ENCODE measurements around the gene ETV2. TPM values are rescaled to one million over a fixed set of nuclear protein-coding genes. Genes with fewer than 3 reads are reported as not detected.
"Not testable (repeated sequence)": the region's sequence is repeated elsewhere in the genome, so short reads cannot be mapped to it uniquely, and the experiment has no call there.

ETV2 gene
- total RNA-seq (2014; rRNA removed; shearing (Covaris generic)), result 2.4 and 4.1 TPM in 2 replicates

- Histone ChIP-seq H3K27ac (no peak within 1 kb of the TSS; the same call in 1 of the 2 replicates), H3K4me1 (peaks cover 4% of the 10 kb centered on the region; the same call in 1 of the 2 replicates), H3K9me3 (replicated peaks) (no peaks in the 10 kb centered on the region), H3K4me3 (no peak within 1 kb of the TSS), H3K36me3 (peaks cover 13% of the 10 kb centered on the region; the same call in 1 of the 2 replicates), H3K27me3 (no peaks in the 10 kb centered on the region)
- DNase-seq, result no peak
Observed at GRCh38 chr19:35641515-35642151, at the start of gene ETV2. Gene ETV2 (plus strand): TSS chr19:35641745. CDS start chr19:35642461, 716 bp downstream.

GRCh38 chr19:35592226-35592625 is 49.3 kb upstream of the ETV2 start:
- no peaks in the 10 kb centered on the region for H3K9me3 ChIP-seq (replicated peaks)
- peak in 1 of 2 experiments; percentile 24 for DNase-seq
- H3K4me3 ChIP-seq, result no peak overlapping the region
- no peaks in the 10 kb centered on the region for H3K27me3 ChIP-seq
- no peaks in the 10 kb centered on the region for H3K4me1 ChIP-seq
- H3K27ac ChIP-seq, result no peak overlapping the region
- H3K36me3 ChIP-seq, result no peaks in the 10 kb centered on the region

GRCh38 chr19:35595026-35595425 is 46.5 kb upstream of the ETV2 start:
- not testable (repeated sequence) for H3K4me3 ChIP-seq; H3K27me3 ChIP-seq; H3K4me1 ChIP-seq; DNase-seq; H3K27ac ChIP-seq; H3K36me3 ChIP-seq; H3K9me3 ChIP-seq (replicated peaks)

GRCh38 chr19:35595928-35596327 is 45.6 kb upstream of the ETV2 start:
- Histone ChIP-seq H3K4me1 (no peaks in the 10 kb centered on the region), H3K27me3 (0 out of 2 replicates have a peak, but pooled peaks cover 4% of the 10 kb centered on the region), H3K27ac (no peak overlapping the region), H3K4me3 (no peak overlapping the region), H3K9me3 (replicated peaks) (no peaks in the 10 kb centered on the region), H3K36me3 (no peaks in the 10 kb centered on the region)
- DNase-seq, result no peak

GRCh38 chr19:35596366-35596999 is 45.1 kb upstream of the ETV2 start:
- Histone ChIP-seq H3K9me3 (replicated peaks) (no peaks in the 10 kb centered on the region), H3K27me3 (0 out of 2 replicates have a peak, but pooled peaks cover 4% of the 10 kb centered on the region), H3K4me3 (no peak overlapping the region), H3K27ac (no peak overlapping the region), H3K36me3 (no peaks in the 10 kb centered on the region), H3K4me1 (no peaks in the 10 kb centered on the region)
- peak; percentile 42 to 67 for DNase-seq

GRCh38 chr19:35601971-35602370 is 39.6 kb upstream of the ETV2 start:
- Histone ChIP-seq H3K9me3 (replicated peaks) (peaks cover 2% of the 10 kb centered on the region), H3K27ac (no peak overlapping the region), H3K4me1 (no peaks in the 10 kb centered on the region), H3K4me3 (no peak overlapping the region), H3K27me3 (0 out of 2 replicates have a peak, but pooled peaks cover 4% of the 10 kb centered on the region), H3K36me3 (no peaks in the 10 kb centered on the region)
- DNase-seq, result no peak

GRCh38 chr19:35604436-35604835 is 37.1 kb upstream of the ETV2 start:
- H3K27ac ChIP-seq, H3K27me3 ChIP-seq: not testable (repeated sequence)

GRCh38 chr19:35607170-35607569 is 34.4 kb upstream of the ETV2 start:
- H3K4me3 ChIP-seq, H3K27me3 ChIP-seq, H3K36me3 ChIP-seq, H3K27ac ChIP-seq, H3K4me1 ChIP-seq, DNase-seq: not testable (repeated sequence)
- peaks cover 13% of the 10 kb centered on the region for H3K9me3 ChIP-seq (replicated peaks)

More at GRCh38 chr19:35604436-35604835, 37.1 kb upstream of the ETV2 start:
- DNase-seq, H3K36me3 ChIP-seq, H3K4me3 ChIP-seq, H3K4me1 ChIP-seq: not testable (repeated sequence)
- H3K9me3 ChIP-seq (replicated peaks), result peaks cover 13% of the 10 kb centered on the region

- DNase-seq, result no peak
- H3K27me3 ChIP-seq, result no peaks in the 10 kb centered on the region
- H3K27ac ChIP-seq, result no peak overlapping the region
- H3K36me3 ChIP-seq, result no peaks in the 10 kb centered on the region
- peaks cover 13% of the 10 kb centered on the region for H3K9me3 ChIP-seq (replicated peaks)
- H3K4me1 ChIP-seq, result no peaks in the 10 kb centered on the region
- H3K4me3 ChIP-seq, result no peak overlapping the region
Observed at GRCh38 chr19:35607661-35608060, 33.9 kb upstream of the ETV2 start.

- Histone ChIP-seq H3K27me3 (no peaks in the 10 kb centered on the region), H3K27ac (no peak overlapping the region), H3K36me3 (no peaks in the 10 kb centered on the region), H3K9me3 (replicated peaks) (peaks cover 13% of the 10 kb centered on the region), H3K4me1 (no peaks in the 10 kb centered on the region), H3K4me3 (no peak overlapping the region)
- no peak for DNase-seq
Observed at GRCh38 chr19:35608251-35608650, 33.3 kb upstream of the ETV2 start.

- Histone ChIP-seq H3K27me3 (no peaks in the 10 kb centered on the region), H3K27ac (no peak overlapping the region), H3K9me3 (replicated peaks) (peaks cover 13% of the 10 kb centered on the region), H3K4me3 (no peak overlapping the region), H3K36me3 (0 out of 2 replicates have a peak, but pooled peaks cover under 1% of the 10 kb centered on the region), H3K4me1 (no peaks in the 10 kb centered on the region)
- no peak for DNase-seq
Observed at GRCh38 chr19:35609851-35610353, 31.6 kb upstream of the ETV2 start.

GRCh38 chr19:35612224-35612558 is 29.4 kb upstream of the ETV2 start:
- peak overlapping the region; percentile 86 for H3K4me3 ChIP-seq
- no peaks in the 10 kb centered on the region for H3K4me1 ChIP-seq
- peaks cover 8% of the 10 kb centered on the region for H3K9me3 ChIP-seq (replicated peaks)
- H3K36me3 ChIP-seq, result peaks cover 5% of the 10 kb centered on the region; the same call in 1 of the 2 replicates
- H3K27me3 ChIP-seq, result no peaks in the 10 kb centered on the region
- no peak overlapping the region for H3K27ac ChIP-seq
- DNase-seq, result no peak

GRCh38 chr19:35612559-35613321 is 28.8 kb upstream of the ETV2 start, which contains the start of gene HAUS5:
Gene HAUS5 (plus strand): TSS chr19:35612735. CDS start chr19:35612795, 60 bp downstream.
- Histone ChIP-seq H3K9me3 (replicated peaks) (peaks cover 4% of the 10 kb centered on the region; the same call in 1 of the 2 replicates), H3K27ac (peak within 1 kb of the TSS; percentile 79), H3K4me1 (no peaks in the 10 kb centered on the region), H3K4me3 (peak within 1 kb of the TSS; percentile 86), H3K36me3 (peaks cover 5% of the 10 kb centered on the region; the same call in 1 of the 2 replicates), H3K27me3 (no peaks in the 10 kb centered on the region)
- DNase-seq, result peak; percentile 93 to 95

- Histone ChIP-seq H3K27me3 (no peaks in the 10 kb centered on the region), H3K4me3 (no peak overlapping the region), H3K4me1 (no peaks in the 10 kb centered on the region), H3K27ac (no peak overlapping the region), H3K9me3 (replicated peaks) (no peaks in the 10 kb centered on the region; the same call in 1 of the 2 replicates), H3K36me3 (peaks cover 5% of the 10 kb centered on the region; the same call in 1 of the 2 replicates)
- DNase-seq, result no peak
Observed at GRCh38 chr19:35613574-35613973, 28.0 kb upstream of the ETV2 start.

Data from SJCRH30 (cell line).